Testis (tissue), 2 donors: ENCODE data around the gene SLC26A9.

Experiments used
- POLR2A ChIP-seq: fragments of 450-650 bp; IDR thresholded peaks from one replicate; pipeline ENCODE4 v1.6.1; 2017; ENCODE audit warnings: antibody characterized with exemption, mild to moderate bottlenecking, moderate library complexity
- TF ChIP-seq, protein P1 (sequence below), 3 experiments: fragments of 450-650 bp in 2 of 3; fragments of 200-600 bp in 1 of 3; sonication (generic) in 1 of 3; IDR thresholded peaks; one replicate each; pipeline ENCODE4 v1.5.1; 2016 to 2019; ENCODE audit warnings: antibody characterized with exemption in 3 of 3, mild to moderate bottlenecking in 2 of 3, moderate library complexity in 1 of 3

DNA sequence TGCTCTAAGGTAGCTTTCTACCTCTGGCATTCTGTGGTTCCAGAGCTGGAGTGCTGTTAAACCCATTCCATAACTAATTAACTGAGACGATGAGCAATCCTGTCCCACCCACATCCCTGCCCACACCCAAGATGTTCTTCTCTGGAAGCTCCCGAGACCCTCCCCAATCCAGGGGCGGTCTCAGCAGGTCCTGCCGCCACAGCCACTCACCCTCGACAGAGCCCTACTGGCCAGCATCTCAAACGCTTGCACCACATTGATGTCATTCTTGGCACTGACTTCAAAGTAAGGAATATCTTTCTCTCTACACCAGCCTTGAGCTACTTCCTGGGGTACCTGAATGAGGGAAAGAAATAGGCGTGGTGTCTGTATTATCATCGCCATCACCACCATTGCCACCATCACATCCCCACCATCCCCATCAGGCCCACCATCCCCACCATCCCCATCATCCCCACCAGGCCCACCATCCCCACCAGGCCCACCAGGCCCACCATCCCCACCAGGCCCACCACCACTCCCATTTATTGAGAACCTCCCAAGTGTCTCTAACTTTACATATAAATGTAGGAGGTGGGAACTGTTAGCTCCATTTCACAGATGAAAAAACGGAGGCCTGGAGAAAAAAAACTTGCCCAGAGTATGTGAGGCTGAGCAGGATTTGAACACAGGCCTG lies 42.2 kb upstream of the SLC26A9 start:
- no peak for TF ChIP-seq POLR2A
- TF ChIP-seq, protein P1, sequence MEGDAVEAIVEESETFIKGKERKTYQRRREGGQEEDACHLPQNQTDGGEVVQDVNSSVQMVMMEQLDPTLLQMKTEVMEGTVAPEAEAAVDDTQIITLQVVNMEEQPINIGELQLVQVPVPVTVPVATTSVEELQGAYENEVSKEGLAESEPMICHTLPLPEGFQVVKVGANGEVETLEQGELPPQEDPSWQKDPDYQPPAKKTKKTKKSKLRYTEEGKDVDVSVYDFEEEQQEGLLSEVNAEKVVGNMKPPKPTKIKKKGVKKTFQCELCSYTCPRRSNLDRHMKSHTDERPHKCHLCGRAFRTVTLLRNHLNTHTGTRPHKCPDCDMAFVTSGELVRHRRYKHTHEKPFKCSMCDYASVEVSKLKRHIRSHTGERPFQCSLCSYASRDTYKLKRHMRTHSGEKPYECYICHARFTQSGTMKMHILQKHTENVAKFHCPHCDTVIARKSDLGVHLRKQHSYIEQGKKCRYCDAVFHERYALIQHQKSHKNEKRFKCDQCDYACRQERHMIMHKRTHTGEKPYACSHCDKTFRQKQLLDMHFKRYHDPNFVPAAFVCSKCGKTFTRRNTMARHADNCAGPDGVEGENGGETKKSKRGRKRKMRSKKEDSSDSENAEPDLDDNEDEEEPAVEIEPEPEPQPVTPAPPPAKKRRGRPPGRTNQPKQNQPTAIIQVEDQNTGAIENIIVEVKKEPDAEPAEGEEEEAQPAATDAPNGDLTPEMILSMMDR (IDR thresholded peaks at IDR 0.05) = no peak
